LNCAP (cell line): ENCODE measurements around the gene ZNF329.

ENCODE experiments used
- CTCF ChIP-seq: fragments of 450-650 bp; IDR thresholded peaks from 2 replicates; pipeline ENCODE4 v1.5.1; 2017; ENCODE audit warnings: mild to moderate bottlenecking

ZNF329 gene

GRCh38 chr19:58166708-58167280 lies 16.2 kb upstream of the ZNF329 start:
- TF ChIP-seq CTCF, result no peak

GRCh38 chr19:58166268-58166667 lies 15.7 kb upstream of the ZNF329 start:
- no peak for TF ChIP-seq CTCF

GRCh38 chr19:58157045-58157728 lies 6.6 kb upstream of the ZNF329 start:
- no peak for TF ChIP-seq CTCF

- TF ChIP-seq CTCF, result peak; percentile 84
Observed at GRCh38 chr19:58154679-58155648, 4.4 kb upstream of the ZNF329 start.

GRCh38 chr19:58154287-58154678 lies 3.7 kb upstream of the ZNF329 start:
- TF ChIP-seq CTCF, result no peak

- no peak for TF ChIP-seq CTCF
Observed at GRCh38 chr19:58153386-58153785, 2.8 kb upstream of the ZNF329 start.

- no peak for TF ChIP-seq CTCF
Observed at GRCh38 chr19:58145849-58146248, 4.7 kb downstream of the ZNF329 start.
